ENCODE results near the gene RPUSD3.

Gene RPUSD3

DNA sequence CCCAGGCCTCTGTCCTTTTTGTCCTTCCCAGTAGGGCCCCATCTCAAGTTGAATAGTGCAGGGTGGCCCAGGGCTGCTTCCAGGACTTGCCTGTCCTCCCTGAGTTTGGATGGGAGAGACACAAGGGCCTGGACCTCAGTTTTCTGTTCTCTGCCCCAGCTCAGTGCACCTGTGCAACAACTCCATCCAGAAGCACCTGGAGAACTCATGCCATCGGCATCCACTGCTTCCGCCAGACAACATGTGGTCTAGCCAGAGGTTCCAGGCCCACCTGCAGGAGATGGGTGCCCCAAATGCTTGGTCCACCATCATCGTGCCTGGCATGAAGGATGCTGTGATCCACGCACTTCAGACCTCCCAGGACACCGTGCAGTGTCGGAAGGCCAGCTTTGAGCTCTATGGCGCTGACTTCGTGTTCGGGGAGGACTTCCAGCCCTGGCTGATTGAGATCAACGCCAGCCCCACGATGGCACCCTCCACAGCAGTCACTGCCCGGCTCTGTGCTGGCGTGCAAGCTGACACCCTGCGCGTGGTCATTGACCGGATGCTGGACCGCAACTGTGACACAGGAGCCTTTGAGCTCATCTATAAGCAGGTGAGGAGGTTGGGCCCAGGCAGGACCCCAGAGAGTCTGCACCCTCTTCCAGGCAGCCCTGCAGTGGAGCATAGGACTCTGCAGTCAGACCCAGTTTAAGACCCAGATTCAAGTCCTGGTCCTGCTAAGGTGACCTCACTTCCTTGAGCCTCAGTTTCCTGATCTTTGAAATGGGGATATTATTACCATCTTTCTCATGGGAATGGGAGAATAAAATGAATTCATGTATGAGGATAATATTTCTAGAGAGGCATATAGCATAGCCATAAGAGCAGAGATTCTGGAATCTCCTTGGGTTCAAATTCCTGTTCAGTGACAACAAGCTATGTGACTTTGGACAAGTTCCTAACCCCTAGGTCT is 14.7 kb downstream of the RPUSD3 start:
- Histone ChIP-seq H3K9me2 (replicated peaks; ENCODE audit: insufficient read depth, low read length) (no peaks in the 10 kb centered on the region), H3K4me2 (ENCODE audit: low read depth, low read length, poor library complexity, severe bottlenecking) (no peak overlapping the region), H3K79me2 (ENCODE audit: insufficient read depth, low read length) (no peaks in the 10 kb centered on the region), H3K9me3 (ENCODE audit: insufficient read depth, low read length) (no peaks in the 10 kb centered on the region), H4K20me1 (ENCODE audit: low read depth, low read length) (no peaks in the 10 kb centered on the region), H3K27me3 (ENCODE audit: low read length) (no peaks in the 10 kb centered on the region), H3F3A (ENCODE audit: insufficient read depth) (0 out of 2 replicates have a peak, but pooled peaks cover 3% of the 10 kb centered on the region), H3K36me3 (ENCODE audit: low read length) (no peaks in the 10 kb centered on the region), H3K27ac (ENCODE audit: low read depth, low read length) (no peak overlapping the region), H3K9ac (ENCODE audit: low read length) (no peak overlapping the region), H3K4me3 (ENCODE audit: insufficient read depth, low read length, poor library complexity, severe bottlenecking) (no peak overlapping the region), H2AFZ (ENCODE audit: low read depth, low read length, severe bottlenecking) (no peak overlapping the region)
- no peak for TF ChIP-seq EZH2phosphoT487 (conservative IDR thresholded peaks at IDR 0.05; ENCODE audit: low read length)
- TF ChIP-seq, protein P1, sequence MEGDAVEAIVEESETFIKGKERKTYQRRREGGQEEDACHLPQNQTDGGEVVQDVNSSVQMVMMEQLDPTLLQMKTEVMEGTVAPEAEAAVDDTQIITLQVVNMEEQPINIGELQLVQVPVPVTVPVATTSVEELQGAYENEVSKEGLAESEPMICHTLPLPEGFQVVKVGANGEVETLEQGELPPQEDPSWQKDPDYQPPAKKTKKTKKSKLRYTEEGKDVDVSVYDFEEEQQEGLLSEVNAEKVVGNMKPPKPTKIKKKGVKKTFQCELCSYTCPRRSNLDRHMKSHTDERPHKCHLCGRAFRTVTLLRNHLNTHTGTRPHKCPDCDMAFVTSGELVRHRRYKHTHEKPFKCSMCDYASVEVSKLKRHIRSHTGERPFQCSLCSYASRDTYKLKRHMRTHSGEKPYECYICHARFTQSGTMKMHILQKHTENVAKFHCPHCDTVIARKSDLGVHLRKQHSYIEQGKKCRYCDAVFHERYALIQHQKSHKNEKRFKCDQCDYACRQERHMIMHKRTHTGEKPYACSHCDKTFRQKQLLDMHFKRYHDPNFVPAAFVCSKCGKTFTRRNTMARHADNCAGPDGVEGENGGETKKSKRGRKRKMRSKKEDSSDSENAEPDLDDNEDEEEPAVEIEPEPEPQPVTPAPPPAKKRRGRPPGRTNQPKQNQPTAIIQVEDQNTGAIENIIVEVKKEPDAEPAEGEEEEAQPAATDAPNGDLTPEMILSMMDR (IDR thresholded peaks at IDR 0.05; ENCODE audit: insufficient read depth, low read length, poor library complexity, severe bottlenecking), result no peak

- H3K9me2 ChIP-seq (replicated peaks; ENCODE audit: insufficient read depth, low read length), result no peaks in the 10 kb centered on the region
- H3K27ac ChIP-seq (ENCODE audit: low read depth, low read length), result no peak overlapping the region
- no peaks in the 10 kb centered on the region for H3K79me2 ChIP-seq (ENCODE audit: insufficient read depth, low read length)
- H3K9me3 ChIP-seq (ENCODE audit: insufficient read depth, low read length), result no peaks in the 10 kb centered on the region
- no peak overlapping the region for H2AFZ ChIP-seq (ENCODE audit: low read depth, low read length, severe bottlenecking)
- H4K20me1 ChIP-seq (ENCODE audit: low read depth, low read length), result no peaks in the 10 kb centered on the region
- H3K4me2 ChIP-seq (ENCODE audit: low read depth, low read length, poor library complexity, severe bottlenecking), result no peak overlapping the region
- no peak overlapping the region for H3K4me3 ChIP-seq (ENCODE audit: insufficient read depth, low read length, poor library complexity, severe bottlenecking)
- 0 out of 2 replicates have a peak, but pooled peaks cover 3% of the 10 kb centered on the region for H3F3A ChIP-seq (ENCODE audit: insufficient read depth)
- TF ChIP-seq, protein P1 (IDR thresholded peaks at IDR 0.05; ENCODE audit: insufficient read depth, low read length, poor library complexity, severe bottlenecking), result peak; percentile 16
- TF ChIP-seq EZH2phosphoT487 (conservative IDR thresholded peaks at IDR 0.05; ENCODE audit: low read length), result no peak
- no peaks in the 10 kb centered on the region for H3K36me3 ChIP-seq (ENCODE audit: low read length)
- H3K9ac ChIP-seq (ENCODE audit: low read length), result no peak overlapping the region
- no peaks in the 10 kb centered on the region for H3K27me3 ChIP-seq (ENCODE audit: low read length)
These were observed 16.8 kb downstream of the RPUSD3 start for GRCh38 chr3:9826815-9827573.

GRCh38 chr3:9825451-9826040 is 18.3 kb downstream of the RPUSD3 start:
- Histone ChIP-seq H3K27ac (ENCODE audit: low read depth, low read length) (no peak overlapping the region), H3K9ac (ENCODE audit: low read length) (no peak overlapping the region), H3K9me3 (ENCODE audit: insufficient read depth, low read length) (no peaks in the 10 kb centered on the region), H3K36me3 (ENCODE audit: low read length) (no peaks in the 10 kb centered on the region), H3K27me3 (ENCODE audit: low read length) (no peaks in the 10 kb centered on the region), H3K4me3 (ENCODE audit: insufficient read depth, low read length, poor library complexity, severe bottlenecking) (no peak overlapping the region), H2AFZ (ENCODE audit: low read depth, low read length, severe bottlenecking) (no peak overlapping the region), H3K79me2 (ENCODE audit: insufficient read depth, low read length) (no peaks in the 10 kb centered on the region), H3K4me2 (ENCODE audit: low read depth, low read length, poor library complexity, severe bottlenecking) (no peak overlapping the region), H3K9me2 (replicated peaks; ENCODE audit: insufficient read depth, low read length) (no peaks in the 10 kb centered on the region), H3F3A (ENCODE audit: insufficient read depth) (0 out of 2 replicates have a peak, but pooled peaks cover 3% of the 10 kb centered on the region), H4K20me1 (ENCODE audit: low read depth, low read length) (no peaks in the 10 kb centered on the region)
- TF ChIP-seq EZH2phosphoT487 (conservative IDR thresholded peaks at IDR 0.05; ENCODE audit: low read length), result no peak
- TF ChIP-seq, protein P1 (IDR thresholded peaks at IDR 0.05; ENCODE audit: insufficient read depth, low read length, poor library complexity, severe bottlenecking), result no peak
